GM18867 (cell line): ENCODE measurements around the gene WNT5B.
"Not testable (repeated sequence)": the region's sequence is repeated elsewhere in the genome, so short reads cannot be mapped to it uniquely, and the experiment has no call there.

ENCODE experiments used
- ATAC-seq: cut with Tn5 transposase; IDR thresholded peaks from one replicate; pipeline ENCODE4 v1.9.1; 2021; ENCODE audit warnings: mild to moderate bottlenecking, moderate library complexity; ENCODE audit not compliant: unreplicated experiment

The WNT5B gene

GRCh38 chr12:1595690-1596347 lies 33.2 kb upstream of the WNT5B start:
- no peak for ATAC-seq

- ATAC-seq = no peak
Observed at GRCh38 chr12:1598757-1599156, 30.3 kb upstream of the WNT5B start.

- not testable (repeated sequence) for ATAC-seq
Observed at GRCh38 chr12:1602706-1603105, 26.3 kb upstream of the WNT5B start.

DNA sequence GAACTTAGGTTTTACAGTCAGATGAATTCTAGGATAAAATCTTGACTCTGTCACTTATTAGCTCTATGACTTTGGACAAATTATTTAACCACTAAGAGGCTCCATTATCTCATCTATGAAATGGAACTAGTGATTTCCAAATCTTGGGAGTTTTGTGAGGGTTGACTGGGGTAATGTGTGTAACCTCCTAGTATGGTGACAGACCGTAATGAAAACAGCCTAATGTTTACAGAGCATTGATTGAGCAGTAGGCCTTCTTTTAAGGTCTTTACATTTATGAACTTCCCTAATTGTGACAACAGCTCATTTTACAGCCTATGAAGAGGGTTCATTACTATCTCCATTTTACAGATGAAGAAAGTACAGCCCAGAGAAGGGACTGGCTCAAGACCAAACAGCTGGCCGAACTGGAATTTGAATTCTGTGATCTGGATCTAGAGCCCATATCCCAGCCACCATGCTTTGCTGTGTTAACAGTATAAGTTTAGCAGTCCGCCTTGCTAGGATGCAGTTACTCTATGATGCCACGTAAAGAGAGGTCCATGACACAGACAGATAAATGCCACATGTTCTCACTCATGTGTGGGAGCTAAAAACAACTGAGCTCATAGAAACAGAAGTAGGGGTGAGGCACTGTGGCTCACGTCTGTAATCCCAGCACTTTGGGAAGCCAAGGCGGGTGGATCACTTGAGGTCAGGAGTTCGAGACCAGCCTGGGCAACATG lies 25.6 kb upstream of the WNT5B start:
- no peak for ATAC-seq

- ATAC-seq = no peak
Observed at GRCh38 chr12:1604464-1604863, 24.6 kb upstream of the WNT5B start.

- peak; percentile 49 for ATAC-seq
Observed at GRCh38 chr12:1605129-1606020, 23.7 kb upstream of the WNT5B start.

GRCh38 chr12:1606021-1606622 lies 22.9 kb upstream of the WNT5B start:
- peak; percentile 56 for ATAC-seq

- no peak for ATAC-seq
Observed at GRCh38 chr12:1607940-1608712, 20.9 kb upstream of the WNT5B start.

DNA sequence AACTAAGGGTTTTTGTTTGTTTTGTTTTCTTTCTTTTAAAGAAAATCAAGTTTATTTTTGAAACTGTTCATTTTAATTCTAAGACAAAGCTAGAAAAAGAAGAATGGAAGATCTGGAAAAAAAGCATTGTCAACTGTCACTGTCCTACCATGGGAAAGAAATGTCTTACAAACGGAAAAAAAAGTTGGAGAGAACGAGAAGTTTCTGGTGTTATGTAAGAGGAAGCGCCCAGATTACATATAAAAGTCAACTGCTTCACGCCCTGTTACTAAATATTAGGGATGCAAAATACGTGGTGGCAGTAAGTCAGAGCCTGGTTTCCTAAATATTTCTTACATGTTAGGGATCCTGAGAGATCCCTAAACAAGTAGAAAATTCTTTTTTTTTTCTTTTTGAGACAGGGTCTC lies 20.3 kb upstream of the WNT5B start:
- ATAC-seq = no peak

GRCh38 chr12:1610072-1610643 lies 18.9 kb upstream of the WNT5B start:
- no peak for ATAC-seq

- no peak for ATAC-seq
Observed at GRCh38 chr12:1611803-1612572, 17.0 kb upstream of the WNT5B start.

DNA sequence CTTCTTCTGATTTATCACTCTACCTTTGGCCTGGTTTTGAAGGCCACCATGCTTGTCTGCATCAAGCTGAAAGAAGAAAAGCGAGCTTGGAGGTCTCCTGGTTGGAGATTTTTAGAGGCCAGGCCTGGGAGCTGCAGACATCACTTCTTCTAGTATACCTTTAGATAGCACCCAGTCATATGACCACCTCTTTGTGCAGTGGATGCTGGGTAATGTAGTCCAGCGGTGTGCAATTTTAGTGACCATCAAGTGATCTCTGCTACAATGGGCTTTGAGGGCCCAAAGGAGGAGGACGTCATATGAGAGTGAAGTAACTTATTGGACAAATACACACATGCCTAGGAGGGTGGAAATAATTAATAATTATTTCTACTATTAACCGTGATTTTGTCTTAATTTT lies 15.2 kb upstream of the WNT5B start:
- no peak for ATAC-seq

DNA sequence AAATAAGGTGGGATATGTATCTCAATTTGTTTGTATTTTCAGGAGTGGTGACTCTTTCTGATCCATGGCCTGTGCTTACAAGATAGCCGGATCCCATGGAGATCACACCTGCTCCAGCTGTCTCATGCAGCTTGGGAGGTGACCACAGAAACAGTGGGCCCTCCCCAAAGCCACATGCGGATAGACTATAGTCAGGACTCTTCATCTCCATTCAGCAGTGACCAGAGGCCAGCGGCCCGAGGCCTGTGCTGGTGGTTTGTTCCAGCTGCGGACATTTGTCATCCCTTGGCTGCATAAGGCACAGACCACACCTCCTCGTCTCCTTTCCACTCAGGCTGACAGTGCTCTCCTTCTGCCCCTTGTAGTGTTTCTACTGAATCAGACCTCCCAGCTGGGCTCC lies 14.7 kb upstream of the WNT5B start:
- no peak for ATAC-seq

DNA sequence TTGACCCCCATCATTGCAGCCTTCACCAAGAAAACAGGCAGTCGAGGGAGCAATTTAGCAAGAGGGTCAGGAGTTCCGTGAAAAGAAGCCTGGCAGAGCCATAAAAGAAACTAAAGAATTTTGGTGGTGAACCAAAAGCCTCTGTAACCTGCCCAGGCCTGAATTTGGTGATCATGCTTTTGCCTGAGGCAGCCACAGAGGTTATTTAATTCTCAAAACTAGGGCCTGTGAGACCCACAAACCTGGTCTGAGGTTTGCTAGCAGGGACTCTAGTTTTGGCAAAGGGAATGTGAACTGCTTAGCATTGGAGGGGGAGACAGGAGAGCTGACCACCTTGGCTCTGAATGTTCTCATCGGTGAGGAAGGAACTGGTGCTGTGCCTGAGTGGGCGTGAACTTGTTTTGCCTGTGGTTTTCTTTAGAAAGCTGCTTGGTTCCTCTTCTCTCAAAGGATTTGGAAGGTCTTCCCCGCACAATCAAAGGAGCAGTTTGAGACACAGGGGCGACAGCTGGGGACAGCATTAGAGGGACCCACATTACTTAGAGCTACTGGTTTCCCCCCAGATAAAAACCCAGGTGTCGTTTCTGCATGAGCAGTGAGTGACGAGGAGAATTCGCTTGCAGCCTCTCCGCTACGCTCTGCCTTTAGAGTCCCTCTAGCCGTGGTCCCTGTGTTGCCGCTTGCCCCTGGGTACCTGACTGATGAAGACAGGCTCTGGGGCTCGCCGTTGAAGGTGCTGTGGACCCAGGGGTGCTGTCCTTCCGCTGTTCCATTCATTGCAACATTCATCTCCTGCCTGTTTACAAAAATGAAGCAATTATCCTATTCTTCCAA lies 12.6 kb upstream of the WNT5B start:
- no peak for ATAC-seq

DNA sequence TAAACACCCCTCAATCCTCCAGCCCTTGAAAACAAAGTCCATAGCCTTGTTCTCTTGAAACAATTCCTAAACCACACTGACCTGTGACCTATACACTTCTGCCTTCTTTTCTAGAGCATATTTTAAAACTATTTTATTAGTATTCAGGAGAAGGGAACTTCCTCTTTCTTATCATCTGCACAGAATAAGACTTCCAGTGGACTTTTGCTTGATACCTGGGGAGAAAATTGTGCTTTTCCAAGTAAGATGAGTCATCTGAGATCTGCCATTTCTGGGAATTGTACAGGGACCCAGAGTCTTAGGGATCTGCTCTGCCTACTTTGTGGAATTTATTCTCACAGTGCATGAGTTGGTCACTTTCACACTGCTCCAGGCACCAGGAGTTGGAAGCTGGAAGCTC lies 10.5 kb upstream of the WNT5B start:
- ATAC-seq = no peak

DNA sequence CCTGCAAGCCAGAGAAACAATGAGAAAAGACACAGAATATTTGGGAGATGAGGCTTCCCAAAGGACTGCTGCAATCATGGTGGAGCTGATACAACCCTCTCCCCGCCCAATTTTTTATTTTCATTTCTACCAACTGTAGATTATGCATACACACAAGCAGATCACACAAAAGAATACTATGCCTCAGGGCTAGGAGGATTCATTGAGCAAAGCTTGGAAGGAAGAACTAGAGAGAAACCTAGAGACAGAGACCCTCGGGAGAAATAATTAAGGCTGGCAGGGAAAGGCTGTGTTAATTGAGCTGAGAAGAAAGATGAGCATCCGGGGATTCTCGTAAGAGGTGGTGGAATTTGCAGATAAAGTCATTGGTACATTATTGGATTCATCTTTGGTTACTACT lies 9.9 kb upstream of the WNT5B start:
- ATAC-seq = no peak

DNA sequence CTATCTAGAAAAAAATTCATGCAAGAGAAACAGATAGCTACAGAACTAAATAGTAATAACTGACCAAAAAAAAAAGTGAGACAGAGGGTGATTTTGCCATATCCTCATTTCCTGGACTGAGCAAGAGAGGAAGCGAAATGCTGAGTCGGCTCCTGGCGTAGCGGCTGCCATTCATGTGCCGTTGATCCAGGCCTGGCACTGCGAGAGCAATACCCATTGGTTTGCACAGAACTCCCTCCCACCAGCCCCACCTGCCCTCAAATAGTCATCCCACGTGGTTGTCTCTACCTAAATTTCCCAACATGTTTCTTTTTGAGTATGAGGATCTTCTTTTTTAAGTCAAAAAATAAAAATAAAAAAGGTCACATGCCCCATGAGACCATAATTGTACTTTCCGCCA lies 9.4 kb upstream of the WNT5B start:
- no peak for ATAC-seq

DNA sequence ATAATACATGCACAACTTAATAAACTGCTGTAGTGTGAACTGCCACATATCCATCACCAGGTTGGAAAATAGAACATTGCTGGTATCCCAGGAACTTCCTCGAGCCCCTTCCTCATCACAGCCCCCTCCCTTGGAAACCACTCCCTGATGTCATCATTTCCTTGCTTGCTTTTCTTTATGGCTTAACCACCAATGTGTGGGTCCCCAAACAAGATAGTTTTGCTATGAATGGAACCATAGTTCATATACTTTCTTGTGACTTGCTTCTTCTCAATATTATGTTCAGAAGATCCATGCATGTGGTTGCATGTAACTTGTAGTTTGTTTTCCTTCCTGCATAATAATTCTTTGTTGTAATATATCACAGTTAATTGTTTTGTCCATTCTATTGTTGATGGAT lies 8.9 kb upstream of the WNT5B start:
- ATAC-seq = no peak

GRCh38 chr12:1622406-1622805 lies 6.6 kb upstream of the WNT5B start:
- ATAC-seq = no peak
